PC-3 (cell line): ENCODE data around the gene SNHG17.

Experiments
- EZH2 ChIP-seq: fragments of 300-600 bp; sonication (generic); IDR thresholded peaks from one replicate; pipeline ENCODE4 v1.6.1; 2017; ENCODE audit warnings: antibody characterized with exemption, mild to moderate bottlenecking, low read length; ENCODE audit not compliant: unreplicated experiment
- EZH2phosphoT487 ChIP-seq: fragments of 300-600 bp; sonication (generic); IDR thresholded peaks from 2 replicates; pipeline ENCODE4 v1.6.1; 2018; ENCODE audit warnings: mild to moderate bottlenecking, antibody characterized with exemption, low read length, borderline replicate concordance
- TF ChIP-seq, protein P1 (sequence below): fragments of 300-600 bp; sonication (generic); conservative IDR thresholded peaks from 2 replicates; pipeline ENCODE4 v1.5.1; 2017; ENCODE audit warnings: antibody characterized with exemption, low read depth, mild to moderate bottlenecking, low read length

DNA sequence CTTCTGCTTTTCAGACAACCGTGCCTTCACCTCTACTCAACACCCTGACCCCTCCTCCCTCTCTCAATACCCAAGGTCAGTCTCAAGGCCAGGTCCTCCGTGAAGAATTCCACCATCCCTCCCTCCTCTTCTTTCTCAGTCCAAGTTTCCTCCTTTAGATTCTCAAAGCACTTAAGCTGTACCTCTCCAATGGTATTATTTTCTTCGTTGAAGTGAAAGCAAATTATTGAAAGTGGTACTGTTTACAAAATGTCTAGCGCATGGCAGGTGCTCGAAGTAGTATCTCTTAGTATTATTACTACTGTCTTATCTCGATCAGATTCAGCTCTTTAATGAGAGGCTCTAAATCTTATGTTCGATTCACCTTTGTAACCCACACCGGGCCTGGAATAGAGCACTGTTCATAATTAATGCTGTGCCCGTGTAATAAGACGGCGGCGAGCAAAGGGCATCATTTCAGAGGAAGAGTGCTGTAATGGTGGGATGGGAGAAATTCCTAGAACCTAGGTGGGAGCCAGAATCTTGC is 36.9 kb upstream of the SNHG17 start:
- TF ChIP-seq, protein P1, sequence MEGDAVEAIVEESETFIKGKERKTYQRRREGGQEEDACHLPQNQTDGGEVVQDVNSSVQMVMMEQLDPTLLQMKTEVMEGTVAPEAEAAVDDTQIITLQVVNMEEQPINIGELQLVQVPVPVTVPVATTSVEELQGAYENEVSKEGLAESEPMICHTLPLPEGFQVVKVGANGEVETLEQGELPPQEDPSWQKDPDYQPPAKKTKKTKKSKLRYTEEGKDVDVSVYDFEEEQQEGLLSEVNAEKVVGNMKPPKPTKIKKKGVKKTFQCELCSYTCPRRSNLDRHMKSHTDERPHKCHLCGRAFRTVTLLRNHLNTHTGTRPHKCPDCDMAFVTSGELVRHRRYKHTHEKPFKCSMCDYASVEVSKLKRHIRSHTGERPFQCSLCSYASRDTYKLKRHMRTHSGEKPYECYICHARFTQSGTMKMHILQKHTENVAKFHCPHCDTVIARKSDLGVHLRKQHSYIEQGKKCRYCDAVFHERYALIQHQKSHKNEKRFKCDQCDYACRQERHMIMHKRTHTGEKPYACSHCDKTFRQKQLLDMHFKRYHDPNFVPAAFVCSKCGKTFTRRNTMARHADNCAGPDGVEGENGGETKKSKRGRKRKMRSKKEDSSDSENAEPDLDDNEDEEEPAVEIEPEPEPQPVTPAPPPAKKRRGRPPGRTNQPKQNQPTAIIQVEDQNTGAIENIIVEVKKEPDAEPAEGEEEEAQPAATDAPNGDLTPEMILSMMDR: no peak
- TF ChIP-seq EZH2 (no peak), EZH2phosphoT487 (no peak)
